PC-3 (cell line): ENCODE measurements around the gene BABAM1.

Experiments
- EZH2 ChIP-seq: fragments of 300-600 bp; sonication (generic); IDR thresholded peaks from one replicate; pipeline ENCODE4 v1.6.1; 2017; ENCODE audit warnings: antibody characterized with exemption, mild to moderate bottlenecking, low read length; ENCODE audit not compliant: unreplicated experiment
- EZH2phosphoT487 ChIP-seq: fragments of 300-600 bp; sonication (generic); IDR thresholded peaks from 2 replicates; pipeline ENCODE4 v1.6.1; 2018; ENCODE audit warnings: mild to moderate bottlenecking, antibody characterized with exemption, low read length, borderline replicate concordance
- TF ChIP-seq, protein P1 (sequence below): fragments of 300-600 bp; sonication (generic); conservative IDR thresholded peaks from 2 replicates; pipeline ENCODE4 v1.5.1; 2017; ENCODE audit warnings: antibody characterized with exemption, low read depth, mild to moderate bottlenecking, low read length

GRCh38 chr19:17246681-17247425 is 20.4 kb upstream of the BABAM1 start:
- TF ChIP-seq EZH2 (no peak), EZH2phosphoT487 (no peak)
- TF ChIP-seq, protein P1, sequence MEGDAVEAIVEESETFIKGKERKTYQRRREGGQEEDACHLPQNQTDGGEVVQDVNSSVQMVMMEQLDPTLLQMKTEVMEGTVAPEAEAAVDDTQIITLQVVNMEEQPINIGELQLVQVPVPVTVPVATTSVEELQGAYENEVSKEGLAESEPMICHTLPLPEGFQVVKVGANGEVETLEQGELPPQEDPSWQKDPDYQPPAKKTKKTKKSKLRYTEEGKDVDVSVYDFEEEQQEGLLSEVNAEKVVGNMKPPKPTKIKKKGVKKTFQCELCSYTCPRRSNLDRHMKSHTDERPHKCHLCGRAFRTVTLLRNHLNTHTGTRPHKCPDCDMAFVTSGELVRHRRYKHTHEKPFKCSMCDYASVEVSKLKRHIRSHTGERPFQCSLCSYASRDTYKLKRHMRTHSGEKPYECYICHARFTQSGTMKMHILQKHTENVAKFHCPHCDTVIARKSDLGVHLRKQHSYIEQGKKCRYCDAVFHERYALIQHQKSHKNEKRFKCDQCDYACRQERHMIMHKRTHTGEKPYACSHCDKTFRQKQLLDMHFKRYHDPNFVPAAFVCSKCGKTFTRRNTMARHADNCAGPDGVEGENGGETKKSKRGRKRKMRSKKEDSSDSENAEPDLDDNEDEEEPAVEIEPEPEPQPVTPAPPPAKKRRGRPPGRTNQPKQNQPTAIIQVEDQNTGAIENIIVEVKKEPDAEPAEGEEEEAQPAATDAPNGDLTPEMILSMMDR = no peak
